Measurements from ENCODE around the gene PDZD2. TPM values are rescaled to one million over a fixed set of nuclear protein-coding genes. Genes with fewer than 3 reads are reported as not detected.

The PDZD2 gene
- total RNA-seq, 2 experiments from 2014 or later: 0.42 TPM; not detected in 1

GRCh38 chr5:31888564-31888963 lies 249.6 kb downstream of the PDZD2 start:
- Mint-ChIP-seq H3K36me3 (no peaks in the 10 kb centered on the region), H3K4me1 (no peaks in the 10 kb centered on the region), H3K27me3 (no peaks in the 10 kb centered on the region), H3K4me3 (no peak overlapping the region), H3K27ac (no peak overlapping the region), H3K9me3 (no peaks in the 10 kb centered on the region)
- DNase-seq: no peak

GRCh38 chr5:31889001-31889561 lies 250.2 kb downstream of the PDZD2 start:
- Mint-ChIP-seq H3K4me1 (no peaks in the 10 kb centered on the region), H3K36me3 (no peaks in the 10 kb centered on the region), H3K27me3 (no peaks in the 10 kb centered on the region), H3K9me3 (no peaks in the 10 kb centered on the region), H3K4me3 (no peak overlapping the region), H3K27ac (no peak overlapping the region)
- no peak for DNase-seq

GRCh38 chr5:31890046-31890445 lies 251.1 kb downstream of the PDZD2 start:
- Mint-ChIP-seq H3K36me3 (no peaks in the 10 kb centered on the region), H3K4me1 (no peaks in the 10 kb centered on the region), H3K9me3 (no peaks in the 10 kb centered on the region), H3K4me3 (no peak overlapping the region), H3K27me3 (no peaks in the 10 kb centered on the region), H3K27ac (no peak overlapping the region)
- DNase-seq: no peak

GRCh38 chr5:31894141-31894540 lies 255.2 kb downstream of the PDZD2 start:
- no peaks in the 10 kb centered on the region for H3K4me1 Mint-ChIP-seq
- no peak for DNase-seq
- no peak overlapping the region for H3K27ac Mint-ChIP-seq
- no peaks in the 10 kb centered on the region for H3K27me3 Mint-ChIP-seq
- no peaks in the 10 kb centered on the region for H3K9me3 Mint-ChIP-seq
- H3K4me3 Mint-ChIP-seq: no peak overlapping the region
- H3K36me3 Mint-ChIP-seq: no peaks in the 10 kb centered on the region

- no peaks in the 10 kb centered on the region for H3K27me3 Mint-ChIP-seq
- DNase-seq: no peak
- H3K9me3 Mint-ChIP-seq: no peaks in the 10 kb centered on the region
- H3K4me3 Mint-ChIP-seq: no peak overlapping the region
- no peak overlapping the region for H3K27ac Mint-ChIP-seq
- no peaks in the 10 kb centered on the region for H3K36me3 Mint-ChIP-seq
- no peaks in the 10 kb centered on the region for H3K4me1 Mint-ChIP-seq
Observed at GRCh38 chr5:31895199-31895820, 256.4 kb downstream of the PDZD2 start.

- H3K27ac Mint-ChIP-seq: no peak overlapping the region
- DNase-seq: no peak
- no peak overlapping the region for H3K4me3 Mint-ChIP-seq
- peaks cover 2% of the 10 kb centered on the region for H3K4me1 Mint-ChIP-seq
- no peaks in the 10 kb centered on the region for H3K36me3 Mint-ChIP-seq
- no peaks in the 10 kb centered on the region for H3K27me3 Mint-ChIP-seq
- no peaks in the 10 kb centered on the region for H3K9me3 Mint-ChIP-seq
Observed at GRCh38 chr5:31898036-31898632, 259.2 kb downstream of the PDZD2 start.

GRCh38 chr5:31900296-31900865 lies 261.4 kb downstream of the PDZD2 start:
- H3K4me3 Mint-ChIP-seq: no peak overlapping the region
- H3K4me1 Mint-ChIP-seq: peaks cover 2% of the 10 kb centered on the region
- no peak overlapping the region for H3K27ac Mint-ChIP-seq
- no peaks in the 10 kb centered on the region for H3K36me3 Mint-ChIP-seq
- H3K27me3 Mint-ChIP-seq: no peaks in the 10 kb centered on the region
- DNase-seq: no peak
- H3K9me3 Mint-ChIP-seq: no peaks in the 10 kb centered on the region

- Mint-ChIP-seq H3K27me3 (no peaks in the 10 kb centered on the region), H3K27ac (no peak overlapping the region), H3K4me1 (peaks cover 2% of the 10 kb centered on the region), H3K36me3 (no peaks in the 10 kb centered on the region), H3K4me3 (no peak overlapping the region), H3K9me3 (no peaks in the 10 kb centered on the region)
- DNase-seq: no peak
Observed at GRCh38 chr5:31901807-31902530, 263.0 kb downstream of the PDZD2 start.

- Mint-ChIP-seq H3K36me3 (no peaks in the 10 kb centered on the region), H3K4me3 (no peak overlapping the region), H3K4me1 (peaks cover 3% of the 10 kb centered on the region), H3K27ac (no peak overlapping the region), H3K9me3 (no peaks in the 10 kb centered on the region), H3K27me3 (no peaks in the 10 kb centered on the region)
- DNase-seq: no peak
Observed at GRCh38 chr5:31908396-31908795, 269.5 kb downstream of the PDZD2 start.

GRCh38 chr5:31909073-31909472 lies 270.1 kb downstream of the PDZD2 start:
- no peak for DNase-seq
- Mint-ChIP-seq H3K27ac (no peak overlapping the region), H3K36me3 (no peaks in the 10 kb centered on the region), H3K9me3 (no peaks in the 10 kb centered on the region), H3K4me1 (peaks cover 3% of the 10 kb centered on the region), H3K27me3 (no peaks in the 10 kb centered on the region), H3K4me3 (no peak overlapping the region)

GRCh38 chr5:31911291-31912265 lies 272.6 kb downstream of the PDZD2 start:
- no peak overlapping the region for H3K27ac Mint-ChIP-seq
- no peaks in the 10 kb centered on the region for H3K36me3 Mint-ChIP-seq
- no peak overlapping the region for H3K4me3 Mint-ChIP-seq
- peaks cover 3% of the 10 kb centered on the region for H3K4me1 Mint-ChIP-seq
- no peaks in the 10 kb centered on the region for H3K9me3 Mint-ChIP-seq
- H3K27me3 Mint-ChIP-seq: no peaks in the 10 kb centered on the region
- no peak for DNase-seq

- no peaks in the 10 kb centered on the region for H3K9me3 Mint-ChIP-seq
- no peak overlapping the region for H3K27ac Mint-ChIP-seq
- H3K4me1 Mint-ChIP-seq: no peaks in the 10 kb centered on the region
- no peaks in the 10 kb centered on the region for H3K36me3 Mint-ChIP-seq
- no peak overlapping the region for H3K4me3 Mint-ChIP-seq
- no peak for DNase-seq
- H3K27me3 Mint-ChIP-seq: no peaks in the 10 kb centered on the region
Observed at GRCh38 chr5:31913808-31914207, 274.9 kb downstream of the PDZD2 start.

GRCh38 chr5:31916327-31916726 lies 277.4 kb downstream of the PDZD2 start:
- Mint-ChIP-seq H3K4me3 (no peak overlapping the region), H3K4me1 (no peaks in the 10 kb centered on the region), H3K27ac (no peak overlapping the region), H3K9me3 (no peaks in the 10 kb centered on the region), H3K27me3 (no peaks in the 10 kb centered on the region), H3K36me3 (no peaks in the 10 kb centered on the region)
- no peak for DNase-seq

- Mint-ChIP-seq H3K4me3 (no peak overlapping the region), H3K36me3 (no peaks in the 10 kb centered on the region), H3K9me3 (no peaks in the 10 kb centered on the region), H3K27me3 (no peaks in the 10 kb centered on the region), H3K27ac (no peak overlapping the region), H3K4me1 (no peaks in the 10 kb centered on the region)
- no peak for DNase-seq
Observed at GRCh38 chr5:31918739-31919138, 279.8 kb downstream of the PDZD2 start.
